Trophoblast cell (in vitro differentiated cells and primary cell): ENCODE data around the gene CIB4.
A peak's percentile ranks its signal among the peaks of the same experiment; 100 is the strongest.
"Not testable (repeated sequence)": the region's sequence is repeated elsewhere in the genome, so short reads cannot be mapped to it uniquely, and the experiment has no call there.

Experiments used
- DNase-seq, 2 donors: peaks; one replicate each; pipeline ENCODE4 v3.0.0-alpha.2; 2016
- H2AFZ ChIP-seq: 2 replicates; pipeline ENCODE4 v1.6.1; 2013; ENCODE audit warnings: low read length, moderate library complexity, mild to moderate bottlenecking; ENCODE audit not compliant: insufficient read depth, poor library complexity
- H2AK5ac ChIP-seq: 2 replicates; pipeline ENCODE4 v1.6.1; 2013; ENCODE audit warnings: mild to moderate bottlenecking, low read length
- H2BK120ac ChIP-seq: 2 replicates; pipeline ENCODE4 v1.6.1; 2013; ENCODE audit warnings: low read length, mild to moderate bottlenecking, moderate library complexity; ENCODE audit not compliant: insufficient read depth, poor library complexity
- H2BK12ac ChIP-seq: 2 replicates; pipeline ENCODE4 v1.6.1; 2013; ENCODE audit warnings: mild to moderate bottlenecking, low read length, moderate library complexity
- H2BK5ac ChIP-seq: 2 replicates; pipeline ENCODE4 v1.6.1; 2013; ENCODE audit warnings: low read length, low read depth, moderate library complexity, mild to moderate bottlenecking; ENCODE audit not compliant: poor library complexity
- H3K14ac ChIP-seq: 2 replicates; pipeline ENCODE4 v1.6.1; 2013; ENCODE audit warnings: mild to moderate bottlenecking, low read length
- H3K18ac ChIP-seq: 2 replicates; pipeline ENCODE4 v1.6.1; 2013; ENCODE audit warnings: mild to moderate bottlenecking, low read length
- H3K23ac ChIP-seq: 2 replicates; pipeline ENCODE4 v1.6.1; 2013; ENCODE audit warnings: low read length
- H3K27ac ChIP-seq: 2 replicates; pipeline ENCODE4 v1.5.1; 2013; ENCODE audit warnings: low read depth, mild to moderate bottlenecking, inconsistent platforms, low read length, moderate library complexity
- H3K27me3 ChIP-seq: 2 replicates; pipeline ENCODE4 v1.6.1; 2013; ENCODE audit warnings: inconsistent platforms, mild to moderate bottlenecking, low read length, moderate library complexity; ENCODE audit not compliant: insufficient read depth
- H3K36me3 ChIP-seq, 2 experiments: 1 replicate in 1 of 2; 2 replicates in 1 of 2; pipeline ENCODE4 v1.6.1; 2013; ENCODE audit warnings: low read length in 2 of 2, mild to moderate bottlenecking in 2 of 2, moderate library complexity in 1 of 2; ENCODE audit not compliant: insufficient read depth in 2 of 2, control insufficient read depth in 1 of 2
- H3K4ac ChIP-seq: 2 replicates; pipeline ENCODE4 v1.6.1; 2013; ENCODE audit warnings: low read depth, mild to moderate bottlenecking, low read length, moderate library complexity
- H3K4me1 ChIP-seq, 2 experiments: 1 replicate in 1 of 2; 2 replicates in 1 of 2; pipeline ENCODE4 v1.6.1; 2013; ENCODE audit warnings: low read length in 2 of 2, mild to moderate bottlenecking in 2 of 2, moderate library complexity in 1 of 2; ENCODE audit not compliant: insufficient read depth in 2 of 2, control insufficient read depth in 1 of 2
- H3K4me2 ChIP-seq: 2 replicates; pipeline ENCODE4 v1.6.1; 2013; ENCODE audit warnings: inconsistent platforms, mild to moderate bottlenecking, low read length, moderate library complexity
- H3K4me3 ChIP-seq: 2 replicates; pipeline ENCODE4 v1.5.1; 2013; ENCODE audit warnings: mild to moderate bottlenecking, low read depth, low read length, inconsistent platforms
- H3K79me1 ChIP-seq: one replicate; pipeline ENCODE4 v1.6.1; 2013; ENCODE audit warnings: low read length
- H3K79me2 ChIP-seq: 2 replicates; pipeline ENCODE4 v1.6.1; 2013; ENCODE audit warnings: low read length, mild to moderate bottlenecking; ENCODE audit not compliant: control insufficient read depth, insufficient read depth, poor library complexity
- H3K9ac ChIP-seq: 2 replicates; pipeline ENCODE4 v1.6.1; 2013; ENCODE audit warnings: mild to moderate bottlenecking, low read length
- H3K9me3 ChIP-seq: 2 replicates; pipeline ENCODE4 v1.6.1; 2013; ENCODE audit warnings: low read depth, mild to moderate bottlenecking, control low read depth, inconsistent platforms, low read length; ENCODE audit not compliant: insufficient read depth
- H4K12ac ChIP-seq: 2 replicates; pipeline ENCODE4 v1.6.1; 2013; ENCODE audit warnings: low read depth, mild to moderate bottlenecking, low read length, moderate library complexity
- H4K8ac ChIP-seq: 2 replicates; pipeline ENCODE4 v1.6.1; 2013; ENCODE audit warnings: low read depth, mild to moderate bottlenecking, low read length, moderate library complexity
- H4K91ac ChIP-seq: one replicate; pipeline ENCODE4 v1.6.1; 2013; ENCODE audit warnings: low read depth, mild to moderate bottlenecking, low read length, moderate library complexity
- WGBS: extraction: QIAGEN DNeasy Blood & Tissue Kit; methylation state at CpG from one replicate; pipeline ENCODE4 v1.1.7; 2013; ENCODE audit warnings: missing lambda C conversion rate; ENCODE audit not compliant: insufficient read length, insufficient coverage; ENCODE audit errors: extremely low coverage; 5-methylcytosine and 5-hydroxymethylcytosine counted together

CIB4 gene

GRCh38 chr2:26666671-26667070 lies 25.5 kb upstream of the CIB4 start:
- no CpG with 5 or more reads among the region's 2 CpGs for WGBS
- no peak overlapping the region for H3K27ac ChIP-seq
- no peaks in the 10 kb centered on the region for H3K79me1 ChIP-seq
- DNase-seq = peak in 1 of 2 donors; percentile 36
- no peak overlapping the region for H2BK120ac ChIP-seq
- no peak overlapping the region for H2BK5ac ChIP-seq
- H3K4me1 ChIP-seq = no peaks in the 10 kb centered on the region
- H3K27me3 ChIP-seq = no peaks in the 10 kb centered on the region
- no peak overlapping the region for H4K91ac ChIP-seq
- H4K8ac ChIP-seq = no peak overlapping the region
- no peak overlapping the region for H3K9ac ChIP-seq
- H3K18ac ChIP-seq = no peak overlapping the region
- no peak overlapping the region for H4K12ac ChIP-seq
- no peak overlapping the region for H3K4me2 ChIP-seq
- no peak overlapping the region for H3K4me3 ChIP-seq
- no peak overlapping the region for H2AK5ac ChIP-seq
- H3K4ac ChIP-seq = no peak overlapping the region
- H3K14ac ChIP-seq = no peak overlapping the region
- no peak overlapping the region for H2AFZ ChIP-seq
- no peaks in the 10 kb centered on the region for H3K36me3 ChIP-seq
- no peaks in the 10 kb centered on the region for H3K9me3 ChIP-seq
- no peak overlapping the region for H2BK12ac ChIP-seq
- no peaks in the 10 kb centered on the region for H3K79me2 ChIP-seq
- H3K23ac ChIP-seq = no peak overlapping the region

GRCh38 chr2:26665296-26665695 lies 24.1 kb upstream of the CIB4 start:
- not testable (repeated sequence) for H2AK5ac ChIP-seq, H3K79me1 ChIP-seq, H2BK5ac ChIP-seq, H3K18ac ChIP-seq, H3K27ac ChIP-seq, H3K79me2 ChIP-seq, H4K12ac ChIP-seq, H3K4me3 ChIP-seq, H4K91ac ChIP-seq, H3K23ac ChIP-seq, H2BK120ac ChIP-seq, H3K27me3 ChIP-seq, H3K4me1 ChIP-seq, H3K36me3 ChIP-seq, H3K4ac ChIP-seq, DNase-seq, H3K9me3 ChIP-seq, H3K9ac ChIP-seq, H2AFZ ChIP-seq, H3K14ac ChIP-seq, H4K8ac ChIP-seq, H3K4me2 ChIP-seq, H2BK12ac ChIP-seq
- WGBS = no CpG with 5 or more reads among the region's 21 CpGs

- no peak overlapping the region for H2AK5ac ChIP-seq
- H3K9ac ChIP-seq = no peak overlapping the region
- H2BK5ac ChIP-seq = no peak overlapping the region
- no peak overlapping the region for H3K4me2 ChIP-seq
- H4K8ac ChIP-seq = no peak overlapping the region
- no peak overlapping the region for H2AFZ ChIP-seq
- H3K4me3 ChIP-seq = no peak overlapping the region
- no peak overlapping the region for H2BK120ac ChIP-seq
- no peaks in the 10 kb centered on the region for H3K79me2 ChIP-seq
- no peak overlapping the region for H3K18ac ChIP-seq
- H3K9me3 ChIP-seq = peaks cover 3% of the 10 kb centered on the region
- no peak for DNase-seq
- no peaks in the 10 kb centered on the region for H3K36me3 ChIP-seq
- H3K4ac ChIP-seq = no peak overlapping the region
- no peaks in the 10 kb centered on the region for H3K79me1 ChIP-seq
- no peaks in the 10 kb centered on the region for H3K27me3 ChIP-seq
- H4K12ac ChIP-seq = no peak overlapping the region
- H3K14ac ChIP-seq = no peak overlapping the region
- H3K23ac ChIP-seq = no peak overlapping the region
- no peaks in the 10 kb centered on the region for H3K4me1 ChIP-seq
- no peak overlapping the region for H2BK12ac ChIP-seq
- WGBS = no CpG with 5 or more reads among the region's 1 CpG
- no peak overlapping the region for H3K27ac ChIP-seq
- no peak overlapping the region for H4K91ac ChIP-seq
These were observed 19.3 kb upstream of the CIB4 start for GRCh38 chr2:26660363-26660962.

GRCh38 chr2:26658691-26659346 lies 17.7 kb upstream of the CIB4 start:
- H3K79me2 ChIP-seq = no peaks in the 10 kb centered on the region
- H2BK120ac ChIP-seq = no peak overlapping the region
- H3K79me1 ChIP-seq = no peaks in the 10 kb centered on the region
- WGBS = no CpG with 5 or more reads among the region's 6 CpGs
- H3K18ac ChIP-seq = no peak overlapping the region
- H3K9ac ChIP-seq = no peak overlapping the region
- no peak overlapping the region for H2AK5ac ChIP-seq
- no peak for DNase-seq
- no peak overlapping the region for H4K12ac ChIP-seq
- no peaks in the 10 kb centered on the region for H3K4me1 ChIP-seq
- H3K4ac ChIP-seq = no peak overlapping the region
- no peak overlapping the region for H4K91ac ChIP-seq
- H2BK12ac ChIP-seq = no peak overlapping the region
- H3K9me3 ChIP-seq = peaks cover 3% of the 10 kb centered on the region
- no peak overlapping the region for H3K23ac ChIP-seq
- H3K4me2 ChIP-seq = no peak overlapping the region
- no peaks in the 10 kb centered on the region for H3K27me3 ChIP-seq
- H3K14ac ChIP-seq = no peak overlapping the region
- H3K4me3 ChIP-seq = no peak overlapping the region
- no peak overlapping the region for H3K27ac ChIP-seq
- H2BK5ac ChIP-seq = no peak overlapping the region
- H3K36me3 ChIP-seq = no peaks in the 10 kb centered on the region
- H2AFZ ChIP-seq = no peak overlapping the region
- H4K8ac ChIP-seq = no peak overlapping the region
